Activated B cell treated with CpG ODN at 0.5 μM for 24 hours (primary cell): Measurements from ENCODE around the gene NAA35. TPM values are rescaled to one million over a fixed set of nuclear protein-coding genes. Genes with fewer than 3 reads are reported as not detected.

Experiments
- ATAC-seq: fragments of 200-7000 bp; cut with Tn5 transposase; one replicate; pipeline ENCODE4 v1.10.0; 2021; ENCODE audit warnings: low read depth, mild to moderate bottlenecking, moderate library complexity
- CTCF ChIA-PET: fragments of 350-600 bp; sonication (Branson Sonifier 250); formaldehyde crosslinking; loops from one replicate; lab custom pipeline; 2021; ENCODE audit warnings: antibody characterized with exemption; lab: Charles Lee
- POLR2A ChIA-PET: fragments of 350-600 bp; sonication (Branson Sonifier 250); formaldehyde crosslinking; loops from one replicate; lab custom pipeline; 2021; ENCODE audit warnings: antibody characterized with exemption; lab: Charles Lee
- DNase-seq: peaks from one replicate; pipeline ENCODE4 v3.0.0; 2022
- H3K27ac Mint-ChIP-seq: one replicate; pipeline ENCODE4 v1.8.0; 2020; ENCODE audit warnings: mixed read lengths
- H3K27me3 Mint-ChIP-seq: one replicate; pipeline ENCODE4 v1.8.0; 2021; ENCODE audit warnings: mixed read lengths
- H3K36me3 Mint-ChIP-seq: one replicate; pipeline ENCODE4 v1.8.0; 2021; ENCODE audit warnings: low read depth, mixed read lengths
- H3K4me1 Mint-ChIP-seq: one replicate; pipeline ENCODE4 v1.8.0; 2021; ENCODE audit warnings: mixed read lengths
- H3K4me3 Mint-ChIP-seq: one replicate; pipeline ENCODE4 v1.8.0; 2020; ENCODE audit warnings: mild to moderate bottlenecking, mixed read lengths
- H3K9me3 Mint-ChIP-seq: one replicate; pipeline ENCODE4 v1.8.0; 2020; ENCODE audit warnings: mixed read lengths
- CTCF ChIP-seq: fragments of 200-600 bp; IDR thresholded peaks from one replicate; pipeline ENCODE4 v1.8.0; 2022; ENCODE audit warnings: antibody characterized with exemption, mild to moderate bottlenecking
- intact Hi-C: fragments of 100-400 bp; cut with micrococcal nuclease; formaldehyde crosslinking; loops from one replicate; pipeline ENCODE4 v1.15.1; 2024
- total RNA-seq: library from RNA; stranded (reverse); gene quantifications from 2 replicates; pipeline ENCODE4 v1.2.3, GENCODE V29; 2022

Gene NAA35
- total RNA-seq, 1 donor from 2014 or later: 18.9 TPM

GRCh38 chr9:85995097-85995496 lies 54.2 kb downstream of the NAA35 start:
- intact Hi-C loops: no loop called here
- POLR2A ChIA-PET: no interaction called here

GRCh38 chr9:85995599-85995998 lies 54.7 kb downstream of the NAA35 start:
- no peaks in the 10 kb centered on the region for H3K9me3 Mint-ChIP-seq
- ChIA-PET CTCF (no interaction called here), POLR2A (interaction anchor here (1.0 kb wide), 1 partner anchor 20 kb away, joined by 3 read pairs; no protein-coding TSS in a partner anchor)
- intact Hi-C loops: no loop called here
- peaks cover 2% of the 10 kb centered on the region for H3K4me1 Mint-ChIP-seq
- H3K36me3 Mint-ChIP-seq: peaks cover 67% of the 10 kb centered on the region
- no peak overlapping the region for H3K4me3 Mint-ChIP-seq
- ATAC-seq: no peak
- no peaks in the 10 kb centered on the region for H3K27me3 Mint-ChIP-seq
- DNase-seq: no peak
- no peak overlapping the region for H3K27ac Mint-ChIP-seq
- no peak for TF ChIP-seq CTCF

More at GRCh38 chr9:85995097-85995496, 54.2 kb downstream of the NAA35 start:
- TF ChIP-seq CTCF: no peak
- Mint-ChIP-seq H3K4me1 (peaks cover 2% of the 10 kb centered on the region), H3K4me3 (no peak overlapping the region), H3K9me3 (no peaks in the 10 kb centered on the region), H3K27me3 (no peaks in the 10 kb centered on the region), H3K27ac (no peak overlapping the region), H3K36me3 (peaks cover 62% of the 10 kb centered on the region)
- CTCF ChIA-PET: no interaction called here
- DNase-seq: no peak
- no peak for ATAC-seq

- CTCF ChIA-PET: no interaction called here
- ATAC-seq (no peak), DNase-seq (no peak)
- Mint-ChIP-seq H3K4me3 (no peak overlapping the region), H3K27me3 (no peaks in the 10 kb centered on the region), H3K4me1 (no peaks in the 10 kb centered on the region), H3K9me3 (peaks cover 4% of the 10 kb centered on the region), H3K27ac (no peak overlapping the region), H3K36me3 (peaks cover 83% of the 10 kb centered on the region)
- intact Hi-C loops: no loop called here
- no peak for TF ChIP-seq CTCF
- POLR2A ChIA-PET: no interaction called here
Observed at GRCh38 chr9:86005253-86005775, 64.4 kb downstream of the NAA35 start.

GRCh38 chr9:86009133-86009532 lies 68.2 kb downstream of the NAA35 start:
- H3K4me3 Mint-ChIP-seq: no peak overlapping the region
- H3K27me3 Mint-ChIP-seq: no peaks in the 10 kb centered on the region
- peaks cover 4% of the 10 kb centered on the region for H3K9me3 Mint-ChIP-seq
- DNase-seq (no peak), ATAC-seq (no peak)
- ChIA-PET POLR2A (no interaction called here), CTCF (no interaction called here)
- no peak for TF ChIP-seq CTCF
- peaks cover 67% of the 10 kb centered on the region for H3K36me3 Mint-ChIP-seq
- intact Hi-C loops: no loop called here
- H3K4me1 Mint-ChIP-seq: no peaks in the 10 kb centered on the region
- H3K27ac Mint-ChIP-seq: no peak overlapping the region

- no peaks in the 10 kb centered on the region for H3K9me3 Mint-ChIP-seq
- CTCF ChIA-PET: no interaction called here
Observed at GRCh38 chr9:86020731-86021130, 79.8 kb downstream of the NAA35 start.

More at GRCh38 chr9:86020731-86021130, 79.8 kb downstream of the NAA35 start:
- Mint-ChIP-seq H3K27me3 (no peaks in the 10 kb centered on the region), H3K27ac (no peak overlapping the region), H3K36me3 (peaks cover 83% of the 10 kb centered on the region), H3K4me3 (no peak overlapping the region), H3K4me1 (no peaks in the 10 kb centered on the region)
- POLR2A ChIA-PET: no interaction called here
- DNase-seq: no peak
- TF ChIP-seq CTCF: no peak
- intact Hi-C loops: no loop called here
- no peak for ATAC-seq
